NB4 (cell line): ENCODE results near the gene COMMD4.

ENCODE experiments used
- TF ChIP-seq, protein P1 (sequence below): IDR thresholded peaks from one replicate; pipeline ENCODE4 v1.5.1; 2012; ENCODE audit warnings: low read depth, low read length
- TF ChIP-seq, protein P2 (sequence below): IDR thresholded peaks from 2 replicates; pipeline ENCODE4 v1.6.1; 2011; ENCODE audit warnings: low read depth, low read length

DNA sequence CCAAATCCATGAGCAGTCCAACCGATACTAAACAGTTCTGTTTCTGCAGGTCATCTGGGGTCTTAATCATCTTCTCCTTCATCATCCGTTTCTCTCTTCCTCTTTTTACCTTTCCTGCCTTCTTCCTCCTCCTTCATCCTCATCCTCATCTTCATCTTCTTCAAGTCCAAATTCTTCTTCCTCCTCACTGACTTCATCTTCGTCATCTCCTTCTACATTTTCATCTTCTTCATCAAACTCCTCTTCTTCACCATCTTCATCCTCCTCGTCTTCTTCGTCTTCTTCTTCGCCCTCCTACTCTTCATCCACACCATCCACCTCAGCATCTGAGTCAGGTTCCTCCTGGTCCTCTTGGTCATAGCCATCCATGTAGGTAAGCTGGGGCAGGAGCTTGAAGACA is 14.2 kb upstream of the COMMD4 start:
- TF ChIP-seq, protein P1, sequence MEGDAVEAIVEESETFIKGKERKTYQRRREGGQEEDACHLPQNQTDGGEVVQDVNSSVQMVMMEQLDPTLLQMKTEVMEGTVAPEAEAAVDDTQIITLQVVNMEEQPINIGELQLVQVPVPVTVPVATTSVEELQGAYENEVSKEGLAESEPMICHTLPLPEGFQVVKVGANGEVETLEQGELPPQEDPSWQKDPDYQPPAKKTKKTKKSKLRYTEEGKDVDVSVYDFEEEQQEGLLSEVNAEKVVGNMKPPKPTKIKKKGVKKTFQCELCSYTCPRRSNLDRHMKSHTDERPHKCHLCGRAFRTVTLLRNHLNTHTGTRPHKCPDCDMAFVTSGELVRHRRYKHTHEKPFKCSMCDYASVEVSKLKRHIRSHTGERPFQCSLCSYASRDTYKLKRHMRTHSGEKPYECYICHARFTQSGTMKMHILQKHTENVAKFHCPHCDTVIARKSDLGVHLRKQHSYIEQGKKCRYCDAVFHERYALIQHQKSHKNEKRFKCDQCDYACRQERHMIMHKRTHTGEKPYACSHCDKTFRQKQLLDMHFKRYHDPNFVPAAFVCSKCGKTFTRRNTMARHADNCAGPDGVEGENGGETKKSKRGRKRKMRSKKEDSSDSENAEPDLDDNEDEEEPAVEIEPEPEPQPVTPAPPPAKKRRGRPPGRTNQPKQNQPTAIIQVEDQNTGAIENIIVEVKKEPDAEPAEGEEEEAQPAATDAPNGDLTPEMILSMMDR: no peak
- TF ChIP-seq, protein P2, sequence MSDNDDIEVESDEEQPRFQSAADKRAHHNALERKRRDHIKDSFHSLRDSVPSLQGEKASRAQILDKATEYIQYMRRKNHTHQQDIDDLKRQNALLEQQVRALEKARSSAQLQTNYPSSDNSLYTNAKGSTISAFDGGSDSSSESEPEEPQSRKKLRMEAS: no peak
